ENCODE results near the gene SAMD3.

DNA sequence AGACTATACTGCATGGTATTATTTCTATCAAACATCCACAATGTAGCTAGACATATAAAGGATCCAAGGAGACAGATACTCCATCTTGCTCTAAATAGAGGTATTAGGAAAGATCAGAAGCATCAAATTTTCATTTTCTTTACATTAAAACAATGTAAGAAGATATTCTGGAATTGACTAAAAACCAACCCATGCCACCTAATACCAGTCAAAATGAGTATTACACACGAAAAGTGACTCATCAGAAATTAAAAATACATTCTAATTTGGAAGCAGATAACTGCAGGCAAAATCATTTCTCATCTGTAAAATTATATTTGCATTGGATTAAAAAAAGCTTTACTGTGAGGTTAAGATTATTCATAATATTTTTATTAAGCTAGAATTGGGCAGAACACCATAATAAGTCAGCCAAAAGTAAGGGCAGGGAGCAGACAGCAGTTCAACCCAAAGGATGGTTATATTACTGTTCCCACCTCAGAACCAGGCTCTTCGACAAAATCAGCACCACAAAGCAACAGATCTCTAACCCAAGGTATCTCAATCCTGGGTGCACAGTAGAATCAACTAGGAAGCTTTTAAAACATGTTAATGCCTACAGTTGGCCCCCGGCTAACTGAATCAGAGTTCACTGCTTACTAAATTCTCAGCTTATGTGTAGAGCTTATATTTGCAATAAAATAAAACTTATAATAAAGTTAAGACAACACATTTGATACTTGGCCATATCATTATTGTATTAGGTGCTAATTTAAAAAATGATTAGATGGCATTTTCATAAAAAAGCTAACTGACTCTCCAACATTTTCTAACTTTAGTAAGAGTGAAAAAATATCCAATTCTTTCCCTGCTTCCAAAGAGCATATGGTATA lies 35.2 kb downstream of the SAMD3 start:
- TF ChIP-seq, protein P1, sequence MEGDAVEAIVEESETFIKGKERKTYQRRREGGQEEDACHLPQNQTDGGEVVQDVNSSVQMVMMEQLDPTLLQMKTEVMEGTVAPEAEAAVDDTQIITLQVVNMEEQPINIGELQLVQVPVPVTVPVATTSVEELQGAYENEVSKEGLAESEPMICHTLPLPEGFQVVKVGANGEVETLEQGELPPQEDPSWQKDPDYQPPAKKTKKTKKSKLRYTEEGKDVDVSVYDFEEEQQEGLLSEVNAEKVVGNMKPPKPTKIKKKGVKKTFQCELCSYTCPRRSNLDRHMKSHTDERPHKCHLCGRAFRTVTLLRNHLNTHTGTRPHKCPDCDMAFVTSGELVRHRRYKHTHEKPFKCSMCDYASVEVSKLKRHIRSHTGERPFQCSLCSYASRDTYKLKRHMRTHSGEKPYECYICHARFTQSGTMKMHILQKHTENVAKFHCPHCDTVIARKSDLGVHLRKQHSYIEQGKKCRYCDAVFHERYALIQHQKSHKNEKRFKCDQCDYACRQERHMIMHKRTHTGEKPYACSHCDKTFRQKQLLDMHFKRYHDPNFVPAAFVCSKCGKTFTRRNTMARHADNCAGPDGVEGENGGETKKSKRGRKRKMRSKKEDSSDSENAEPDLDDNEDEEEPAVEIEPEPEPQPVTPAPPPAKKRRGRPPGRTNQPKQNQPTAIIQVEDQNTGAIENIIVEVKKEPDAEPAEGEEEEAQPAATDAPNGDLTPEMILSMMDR (conservative IDR thresholded peaks at IDR 0.05; ENCODE audit: low read length) = no peak
- no peak for TF ChIP-seq EZH2phosphoT487 (IDR thresholded peaks at IDR 0.05; ENCODE audit: borderline replicate concordance, low read depth, low read length)

Data from OCI-LY7 (cell line).